Lower lobe of right lung (tissue), 2 donors: ENCODE data around the gene ABCC6. TPM values are rescaled to one million over a fixed set of nuclear protein-coding genes. Genes with fewer than 3 reads are reported as not detected.
"Not testable (repeated sequence)": the region's sequence is repeated elsewhere in the genome, so short reads cannot be mapped to it uniquely, and the experiment has no call there.

Experiments
- ATAC-seq, 2 donors: fragments of 200-7000 bp; cut with Tn5 transposase; one replicate each; pipeline ENCODE4 v1.9.1; 2020 to 2022; ENCODE audit warnings: mild to moderate bottlenecking in 2 of 2, moderate library complexity in 2 of 2
- DNase-seq: peaks from one replicate; pipeline ENCODE4 v3.0.0-alpha.2; 2020
- H3K27ac ChIP-seq: fragments of 200-600 bp; one replicate; pipeline ENCODE4 v1.8.0; 2022
- H3K27me3 ChIP-seq: fragments of 200-600 bp; one replicate; pipeline ENCODE4 v1.8.0; 2022; ENCODE audit warnings: low read depth
- H3K36me3 ChIP-seq: fragments of 200-600 bp; one replicate; pipeline ENCODE4 v1.8.0; 2022; ENCODE audit warnings: mild to moderate bottlenecking
- H3K4me1 ChIP-seq: fragments of 200-600 bp; one replicate; pipeline ENCODE4 v1.8.0; 2022
- H3K4me3 ChIP-seq: fragments of 200-600 bp; one replicate; pipeline ENCODE4 v1.8.0; 2022; ENCODE audit warnings: mild to moderate bottlenecking
- H3K9me3 ChIP-seq: fragments of 200-600 bp; one replicate; pipeline ENCODE4 v1.8.0; 2022
- CTCF ChIP-seq: fragments of 200-600 bp; IDR thresholded peaks from one replicate; pipeline ENCODE4 v1.8.0; 2022; ENCODE audit warnings: antibody characterized with exemption, mild to moderate bottlenecking
- intact Hi-C: fragments of 100-400 bp; cut with DNase I; formaldehyde crosslinking; loops from one replicate; pipeline ENCODE4 v1.11.0; 2022
- total RNA-seq: library from RNA; stranded (reverse); fragmentation: NEBNext Ultra II Directional; extraction: Animal tissue kit (Norgen Biotek cat#: 25700); gene quantifications from one replicate; pipeline ENCODE4 v1.2.1, GENCODE V29; 2021
- donor health status: DM: no; HTN: yes; CAD: no; lungs with severe emphysema.

ABCC6 gene
- total RNA-seq, 1 donor from 2014 or later: 40.5 TPM

GRCh38 chr16:16166085-16166484, 57.2 kb downstream of the ABCC6 start:
- Histone ChIP-seq H3K27ac (no peak overlapping the region), H3K27me3 (no peaks in the 10 kb centered on the region), H3K4me3 (no peak overlapping the region), H3K4me1 (no peaks in the 10 kb centered on the region), H3K36me3 (peaks cover 69% of the 10 kb centered on the region), H3K9me3 (no peaks in the 10 kb centered on the region)
- intact Hi-C loops: no loop called here
- ATAC-seq: no peak
- no peak for TF ChIP-seq CTCF
- DNase-seq: no peak

GRCh38 chr16:16164243-16164642, 59.1 kb downstream of the ABCC6 start:
- DNase-seq (no peak), ATAC-seq (no peak)
- H3K27me3 ChIP-seq: no peaks in the 10 kb centered on the region
- H3K4me3 ChIP-seq: no peak overlapping the region
- H3K4me1 ChIP-seq: no peaks in the 10 kb centered on the region
- peaks cover 61% of the 10 kb centered on the region for H3K36me3 ChIP-seq
- H3K27ac ChIP-seq: no peak overlapping the region
- TF ChIP-seq CTCF: no peak
- intact Hi-C loops: no loop called here
- H3K9me3 ChIP-seq: peaks cover 6% of the 10 kb centered on the region

- Histone ChIP-seq H3K9me3 (peaks cover 7% of the 10 kb centered on the region), H3K27ac (no peak overlapping the region), H3K4me1 (no peaks in the 10 kb centered on the region), H3K4me3 (no peak overlapping the region), H3K36me3 (peaks cover 54% of the 10 kb centered on the region), H3K27me3 (no peaks in the 10 kb centered on the region)
- intact Hi-C loops: no loop called here
- DNase-seq: no peak
- no peak for ATAC-seq
- TF ChIP-seq CTCF: no peak
These were observed 59.7 kb downstream of the ABCC6 start for GRCh38 chr16:16163571-16163970.

- ATAC-seq (no peak), DNase-seq (no peak)
- intact Hi-C loops: no loop called here
- Histone ChIP-seq H3K36me3 (peaks cover 52% of the 10 kb centered on the region), H3K4me1 (no peaks in the 10 kb centered on the region), H3K4me3 (no peak overlapping the region), H3K27me3 (no peaks in the 10 kb centered on the region), H3K9me3 (peaks cover 7% of the 10 kb centered on the region), H3K27ac (no peak overlapping the region)
- no peak for TF ChIP-seq CTCF
These were observed 60.2 kb downstream of the ABCC6 start for GRCh38 chr16:16163109-16163508.

GRCh38 chr16:16162591-16162990, 60.7 kb downstream of the ABCC6 start:
- Histone ChIP-seq H3K27me3 (no peaks in the 10 kb centered on the region), H3K4me3 (no peak overlapping the region), H3K9me3 (peaks cover 7% of the 10 kb centered on the region), H3K27ac (no peak overlapping the region), H3K4me1 (no peaks in the 10 kb centered on the region), H3K36me3 (peaks cover 52% of the 10 kb centered on the region)
- DNase-seq: no peak
- no peak for TF ChIP-seq CTCF
- intact Hi-C loops: no loop called here
- no peak for ATAC-seq

- H3K36me3 ChIP-seq: peaks cover 58% of the 10 kb centered on the region
- H3K4me3 ChIP-seq, H3K4me1 ChIP-seq, H3K27ac ChIP-seq, H3K9me3 ChIP-seq, intact Hi-C loops, ATAC-seq, DNase-seq, H3K27me3 ChIP-seq: not testable (repeated sequence)
These were observed 61.5 kb downstream of the ABCC6 start for GRCh38 chr16:16161840-16162239.
